Activated CD8-positive, alpha-beta memory T cell treated with anti-CD3 and anti-CD28 coated beads, Interleukin-2, amount 10 ng/mL, durations not matched to agents 7 days and 5 days (primary cell): ENCODE measurements around the gene CKS1B. TPM values are rescaled to one million over a fixed set of nuclear protein-coding genes. Genes with fewer than 3 reads are reported as not detected.

Experiments
- ATAC-seq: fragments of 150-1000 bp; cut with Tn5 transposase; one replicate; pipeline ENCODE4 v1.10.0; 2021; ENCODE audit warnings: moderate library complexity
- CTCF ChIA-PET: fragments of 350-600 bp; sonication (Branson Sonifier 250); formaldehyde crosslinking; loops from one replicate; lab custom pipeline; 2021; ENCODE audit warnings: antibody characterized with exemption; lab: Charles Lee
- DNase-seq: peaks from one replicate; pipeline ENCODE4 v3.0.0-alpha.2; 2020
- H3K27ac Mint-ChIP-seq: one replicate; pipeline ENCODE4 v1.8.0; 2021; ENCODE audit warnings: mild to moderate bottlenecking, mixed read lengths
- H3K27me3 Mint-ChIP-seq: one replicate; pipeline ENCODE4 v1.8.0; 2021; ENCODE audit warnings: mixed read lengths
- H3K36me3 Mint-ChIP-seq: one replicate; pipeline ENCODE4 v1.8.0; 2021; ENCODE audit warnings: mild to moderate bottlenecking, mixed read lengths
- H3K4me1 Mint-ChIP-seq: one replicate; pipeline ENCODE4 v1.8.0; 2021; ENCODE audit warnings: mixed read lengths
- H3K4me3 Mint-ChIP-seq: one replicate; pipeline ENCODE4 v1.8.0; 2021; ENCODE audit warnings: mild to moderate bottlenecking, moderate library complexity, mixed read lengths
- H3K9me3 Mint-ChIP-seq: one replicate; pipeline ENCODE4 v1.8.0; 2022; ENCODE audit warnings: low read depth, mixed read lengths
- total RNA-seq, 2 experiments: library from RNA; stranded (reverse); gene quantifications; one replicate each; pipeline ENCODE4 v1.2.3, GENCODE V29; 2021

CKS1B gene
- total RNA-seq, 2 experiments from 2014 or later, result 149 to 155 TPM

DNA sequence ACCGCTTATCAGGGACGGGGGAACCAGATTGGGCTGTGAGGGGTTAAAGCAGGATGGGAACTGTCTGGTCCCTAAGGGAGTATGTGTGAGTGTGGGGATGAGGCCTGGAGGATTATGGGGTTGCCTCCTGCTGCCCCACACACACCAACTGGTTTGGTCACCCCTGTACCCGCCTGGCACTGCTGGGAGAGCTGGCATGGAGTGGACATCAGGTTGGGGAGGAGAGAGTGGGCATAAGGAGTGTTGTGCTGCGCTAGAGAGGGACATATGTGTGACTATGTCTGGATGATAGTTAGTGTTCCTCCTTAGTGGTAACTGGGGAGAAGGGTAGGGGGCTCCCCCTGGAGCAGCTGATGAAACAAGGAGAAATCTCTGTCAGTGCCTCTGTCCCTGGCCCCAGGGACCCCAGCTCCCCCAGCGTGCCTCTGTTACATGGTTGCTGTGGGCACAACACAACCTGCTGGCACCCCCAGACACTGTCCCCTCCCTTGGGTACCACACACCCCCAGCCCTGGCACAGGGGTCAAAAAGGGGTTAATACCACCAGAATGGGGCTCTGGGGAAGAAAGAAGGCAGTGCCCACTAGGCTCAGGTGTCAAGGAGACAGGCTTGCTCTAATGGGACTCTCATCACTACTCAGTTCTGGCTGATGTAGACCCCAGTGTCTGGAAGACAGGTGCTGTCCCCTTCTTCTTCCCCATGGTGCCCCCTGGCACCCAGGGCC, 30.0 kb downstream of the CKS1B start:
- CTCF ChIA-PET, result interaction anchor here (0.8 to 13.5 kb wide), 6 partner anchors 11 to 61 kb away, joined by 3 to 212 read pairs (median 3); partner anchors contain the start of genes ADAM15, CKS1B and FLAD1
- H3K4me3 Mint-ChIP-seq, result peak overlapping the region; percentile 98
- ATAC-seq, result no peak
- no peaks in the 10 kb centered on the region for H3K9me3 Mint-ChIP-seq
- peak overlapping the region; percentile 84 for H3K27ac Mint-ChIP-seq
- H3K36me3 Mint-ChIP-seq, result peaks cover 4% of the 10 kb centered on the region
- peaks cover 52% of the 10 kb centered on the region for H3K4me1 Mint-ChIP-seq
- no peak for DNase-seq
- no peaks in the 10 kb centered on the region for H3K27me3 Mint-ChIP-seq

DNA sequence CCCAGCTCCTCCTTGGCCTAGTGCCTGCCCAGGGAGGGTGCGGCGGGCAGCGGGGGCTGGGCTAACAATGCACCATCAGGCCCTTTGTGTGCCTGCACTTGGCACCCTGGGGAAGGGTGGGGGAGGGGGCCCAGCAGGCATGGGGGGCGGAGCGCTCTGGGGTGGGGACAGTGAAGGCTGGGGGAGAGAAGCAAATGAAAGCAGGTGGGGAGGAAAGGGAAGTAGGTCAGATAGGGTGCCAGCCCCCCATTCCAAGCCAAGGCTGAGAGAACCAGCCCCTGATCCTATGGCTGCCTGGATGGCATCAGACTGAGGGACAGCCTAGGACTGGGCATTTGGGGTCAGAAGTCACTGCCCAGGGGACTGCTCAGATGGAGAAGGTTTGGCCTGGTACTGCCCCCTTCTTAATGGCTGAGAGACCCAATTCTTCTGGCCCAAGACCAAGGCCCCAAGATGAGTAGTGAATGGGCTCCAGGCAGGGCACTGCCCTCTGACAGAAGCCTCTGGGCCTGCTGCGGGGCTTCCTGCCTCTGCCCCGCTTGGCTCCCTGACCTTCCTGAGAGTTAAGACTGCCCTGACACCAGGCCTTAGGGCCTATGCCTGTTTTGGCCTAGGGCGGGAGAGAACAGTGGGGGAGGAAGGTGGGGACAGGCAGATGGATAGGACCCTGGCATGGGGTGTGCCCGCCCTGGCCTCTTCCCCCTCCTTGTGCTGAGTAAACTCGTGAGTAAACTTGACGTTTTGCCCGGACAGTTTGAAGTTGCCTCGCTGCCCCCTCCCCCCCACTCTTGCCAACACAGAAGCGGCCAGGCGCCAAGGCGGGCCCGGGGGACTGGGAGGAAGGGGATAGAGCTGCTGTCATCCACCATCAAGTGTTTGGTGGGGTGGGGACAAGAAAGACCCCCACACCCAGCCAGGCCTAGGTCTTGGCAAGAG, 30.9 kb downstream of the CKS1B start:
- Mint-ChIP-seq H3K27ac (peak overlapping the region; percentile 95), H3K9me3 (no peaks in the 10 kb centered on the region), H3K36me3 (peaks cover 7% of the 10 kb centered on the region), H3K4me1 (peaks cover 52% of the 10 kb centered on the region), H3K27me3 (no peaks in the 10 kb centered on the region), H3K4me3 (peak overlapping the region; percentile 32)
- CTCF ChIA-PET, result interaction anchor here (1.1 to 18.7 kb wide), 7 partner anchors 10 to 80 kb away, joined by 3 to 328 read pairs (median 9); partner anchors contain the start of genes ADAM15, EFNA4 and FLAD1
- DNase-seq (no peak), ATAC-seq (no peak)

- H3K4me1 Mint-ChIP-seq, result peaks cover 62% of the 10 kb centered on the region
- no peaks in the 10 kb centered on the region for H3K9me3 Mint-ChIP-seq
- peak overlapping the region; percentile 54 for H3K4me3 Mint-ChIP-seq
- CTCF ChIA-PET, result interaction anchor here (0.7 to 18.7 kb wide), 5 partner anchors 12 to 79 kb away, joined by 3 to 328 read pairs (median 4); partner anchors contain the start of genes ADAM15, EFNA4 and PMVK
- no peaks in the 10 kb centered on the region for H3K27me3 Mint-ChIP-seq
- peak; percentile 65 for DNase-seq
- peak overlapping the region; percentile 95 for H3K27ac Mint-ChIP-seq
- ATAC-seq, result peak; percentile 41
- peaks cover 11% of the 10 kb centered on the region for H3K36me3 Mint-ChIP-seq
These were observed 32.2 kb downstream of the CKS1B start for GRCh38 chr1:155006601-155007101.

DNA sequence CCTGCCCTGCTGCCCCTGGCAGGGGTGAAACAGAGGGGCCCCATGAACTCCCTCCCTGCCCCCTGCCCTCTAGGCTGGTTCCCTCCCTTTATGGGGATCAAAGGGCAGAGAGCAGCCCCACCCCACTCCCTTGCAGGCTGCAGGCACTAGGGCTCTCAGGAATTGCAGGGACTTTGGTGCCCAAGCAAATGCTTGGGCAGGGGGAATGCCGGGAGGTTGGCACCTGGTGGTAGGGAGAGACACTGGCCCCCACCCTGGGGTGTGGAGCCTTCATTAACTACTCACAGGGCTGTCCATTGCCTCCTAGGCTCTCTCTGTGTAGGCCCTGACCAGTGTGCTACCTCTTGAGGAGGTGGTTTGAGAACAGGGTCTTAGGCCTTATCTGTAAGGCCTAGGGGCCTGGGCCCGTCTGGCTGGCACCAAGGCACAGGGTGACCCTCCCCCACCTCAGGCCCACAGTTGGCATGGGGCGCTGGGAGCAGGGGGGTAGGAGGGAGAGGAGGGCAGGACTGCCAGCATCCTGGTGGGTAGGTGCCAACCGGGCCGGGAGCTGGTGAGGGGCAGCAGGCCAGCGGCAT, 32.9 kb downstream of the CKS1B start:
- Mint-ChIP-seq H3K4me1 (peaks cover 68% of the 10 kb centered on the region), H3K9me3 (no peaks in the 10 kb centered on the region), H3K27ac (peak overlapping the region; percentile 95), H3K27me3 (no peaks in the 10 kb centered on the region), H3K4me3 (no peak overlapping the region), H3K36me3 (peaks cover 11% of the 10 kb centered on the region)
- CTCF ChIA-PET, result interaction anchor here (0.7 to 18.7 kb wide), 9 partner anchors 8 to 78 kb away, joined by 3 to 328 read pairs (median 4); partner anchors contain the start of genes ADAM15, EFNA4, PBXIP1 and PMVK
- DNase-seq, result no peak
- ATAC-seq, result no peak

- Mint-ChIP-seq H3K4me1 (peaks cover 77% of the 10 kb centered on the region), H3K27ac (peak overlapping the region; percentile 11), H3K36me3 (peaks cover 11% of the 10 kb centered on the region)
These were observed 33.8 kb downstream of the CKS1B start for GRCh38 chr1:155008015-155008941.

DNA sequence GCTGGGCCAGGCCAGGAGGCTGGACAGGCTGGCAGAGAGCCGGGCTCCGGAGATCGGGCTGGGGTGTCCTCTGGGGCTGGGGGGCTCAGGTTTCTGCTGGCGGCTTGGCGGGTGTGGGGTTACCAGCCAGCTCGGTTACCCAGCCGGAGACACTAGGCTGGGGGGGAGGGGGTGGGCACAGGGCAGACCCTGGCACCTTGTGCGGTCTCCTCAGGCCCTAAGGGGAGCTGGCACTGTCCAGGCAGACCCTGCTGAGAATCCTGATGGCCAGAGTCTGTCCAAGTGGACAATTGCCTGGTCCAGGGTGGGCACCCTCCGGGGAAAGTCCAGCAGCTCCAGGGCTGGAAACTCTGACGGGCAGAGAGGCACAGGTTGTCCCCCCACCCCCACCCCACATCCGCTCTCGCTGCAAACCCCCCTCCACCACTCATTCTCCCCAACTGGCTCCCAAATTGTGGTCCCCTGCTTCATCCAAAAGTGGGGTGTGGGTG, 34.8 kb downstream of the CKS1B start:
- ATAC-seq (no peak), DNase-seq (no peak)
- Mint-ChIP-seq H3K4me3 (peak overlapping the region; percentile 67), H3K9me3 (no peaks in the 10 kb centered on the region), H3K27ac (peak overlapping the region; percentile 87), H3K4me1 (peaks cover 81% of the 10 kb centered on the region), H3K27me3 (no peaks in the 10 kb centered on the region), H3K36me3 (peaks cover 10% of the 10 kb centered on the region)
- CTCF ChIA-PET, result interaction anchor here (1.7 to 18.7 kb wide), 4 partner anchors 9 to 43 kb away, joined by 9 to 328 read pairs (median 146); partner anchors contain the start of genes ADAM15, EFNA4, LENEP and ZBTB7B

More at GRCh38 chr1:155008015-155008941, 33.8 kb downstream of the CKS1B start:
- Mint-ChIP-seq H3K27me3 (no peaks in the 10 kb centered on the region), H3K4me3 (no peak overlapping the region), H3K9me3 (no peaks in the 10 kb centered on the region)
- ATAC-seq (no peak), DNase-seq (no peak)
- CTCF ChIA-PET, result interaction anchor here (0.6 to 18.7 kb wide), 8 partner anchors 9 to 248 kb away, joined by 3 to 328 read pairs (median 4); partner anchors contain the start of genes ADAM15, EFNA4 and PBXIP1

DNA sequence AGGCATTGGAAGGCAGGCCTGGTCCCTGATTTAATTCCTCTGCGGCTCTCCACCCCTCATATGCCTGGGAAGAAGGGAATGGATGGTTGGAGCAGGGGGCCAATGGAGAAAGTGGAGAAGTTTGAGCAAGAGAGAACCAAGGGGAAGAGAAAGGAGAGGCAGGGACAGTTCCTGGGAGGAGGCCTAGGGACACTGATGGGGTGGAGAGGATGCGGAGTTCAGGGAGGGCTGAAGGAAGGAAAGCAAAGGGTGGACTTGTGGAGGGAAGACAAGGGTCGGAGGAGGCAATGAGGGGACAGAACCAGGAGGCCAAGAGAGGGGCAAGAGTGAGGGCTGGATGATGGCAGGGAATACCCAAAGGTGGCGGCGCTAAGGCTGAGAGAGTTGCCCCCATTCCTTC, 35.3 kb downstream of the CKS1B start:
- ATAC-seq (no peak), DNase-seq (no peak)
- peak overlapping the region; percentile 67 for H3K4me3 Mint-ChIP-seq
- peaks cover 10% of the 10 kb centered on the region for H3K36me3 Mint-ChIP-seq
- H3K27me3 Mint-ChIP-seq, result no peaks in the 10 kb centered on the region
- H3K27ac Mint-ChIP-seq, result peak overlapping the region; percentile 87
- peaks cover 77% of the 10 kb centered on the region for H3K4me1 Mint-ChIP-seq
- CTCF ChIA-PET, result interaction anchor here (1.0 to 18.7 kb wide), 4 partner anchors 9 to 54 kb away, joined by 3 to 328 read pairs (median 146); partner anchors contain the start of genes ADAM15, EFNA4, LENEP and PBXIP1
- H3K9me3 Mint-ChIP-seq, result no peaks in the 10 kb centered on the region

GRCh38 chr1:155010211-155010918, 35.9 kb downstream of the CKS1B start:
- CTCF ChIA-PET, result interaction anchor here (0.7 to 18.7 kb wide), 6 partner anchors 8 to 451 kb away, joined by 3 to 328 read pairs (median 42); partner anchors contain the start of genes ADAM15, EFNA4, LENEP and PBXIP1
- Mint-ChIP-seq H3K4me3 (peak overlapping the region; percentile 67), H3K27me3 (no peaks in the 10 kb centered on the region), H3K4me1 (peaks cover 73% of the 10 kb centered on the region), H3K27ac (peak overlapping the region; percentile 87), H3K36me3 (peaks cover 10% of the 10 kb centered on the region), H3K9me3 (no peaks in the 10 kb centered on the region)
- DNase-seq (no peak), ATAC-seq (no peak)

GRCh38 chr1:155011004-155011416, 36.5 kb downstream of the CKS1B start:
- Mint-ChIP-seq H3K4me1 (peaks cover 71% of the 10 kb centered on the region), H3K36me3 (peaks cover 13% of the 10 kb centered on the region), H3K27me3 (no peaks in the 10 kb centered on the region), H3K4me3 (no peak overlapping the region), H3K9me3 (no peaks in the 10 kb centered on the region), H3K27ac (peak overlapping the region; percentile 87)
- CTCF ChIA-PET, result interaction anchor here (5.6 to 18.7 kb wide), 3 partner anchors 8 to 42 kb away, joined by 80 to 328 read pairs (median 212); partner anchors contain the start of genes ADAM15, EFNA4, LENEP and ZBTB7B
- ATAC-seq (no peak), DNase-seq (no peak)

DNA sequence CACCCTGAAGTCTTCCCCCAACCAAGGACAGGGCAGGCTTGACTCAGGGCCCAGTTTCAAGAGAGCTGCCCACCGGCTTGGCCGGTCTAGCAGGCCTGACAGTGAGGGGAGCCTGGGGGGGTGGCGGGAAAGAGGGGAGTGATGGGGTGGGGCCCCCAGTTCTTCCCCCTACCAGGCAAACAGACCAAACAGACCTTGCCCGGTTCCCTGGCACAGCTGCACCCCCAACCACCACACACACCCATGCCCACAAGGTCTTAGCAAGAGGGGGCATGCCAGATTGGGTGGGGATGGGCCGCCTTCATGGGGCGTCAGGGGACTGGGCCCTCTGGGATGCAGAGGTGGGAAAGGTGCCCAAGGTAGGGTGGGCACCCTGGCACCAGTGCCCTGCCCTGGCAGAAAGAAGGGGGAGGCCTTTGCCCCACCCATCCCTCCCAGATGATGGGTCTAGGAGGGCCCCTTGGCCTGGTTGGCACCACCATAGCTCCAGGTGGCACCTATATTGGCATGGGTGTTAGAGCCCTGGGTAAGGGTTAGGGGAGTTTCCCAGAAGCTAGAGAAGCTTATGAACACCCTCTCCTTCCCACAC, 37.0 kb downstream of the CKS1B start:
- Mint-ChIP-seq H3K27ac (peak overlapping the region; percentile 46), H3K4me1 (peaks cover 71% of the 10 kb centered on the region), H3K36me3 (peaks cover 16% of the 10 kb centered on the region), H3K4me3 (no peak overlapping the region), H3K27me3 (no peaks in the 10 kb centered on the region), H3K9me3 (no peaks in the 10 kb centered on the region)
- CTCF ChIA-PET, result interaction anchor here (11.9 to 18.7 kb wide), 2 partner anchors 13 to 41 kb away, joined by 212 to 328 read pairs; partner anchors contain the start of genes ADAM15, EFNA4, LENEP and ZBTB7B
- ATAC-seq, result no peak
- DNase-seq, result no peak
